Hippocampal formation (tissue), 2 donors: Measurements from ENCODE around the gene AP1S3.
A peak's percentile ranks its signal among the peaks of the same experiment; 100 is the strongest.
"Not testable (repeated sequence)": the region's sequence is repeated elsewhere in the genome, so short reads cannot be mapped to it uniquely, and the experiment has no call there.

Experiments
- DNase-seq, 2 donors: peaks; one replicate each; lab custom pipeline; 2025; lab: John Stamatoyannopoulos, UW

Gene AP1S3

DNA sequence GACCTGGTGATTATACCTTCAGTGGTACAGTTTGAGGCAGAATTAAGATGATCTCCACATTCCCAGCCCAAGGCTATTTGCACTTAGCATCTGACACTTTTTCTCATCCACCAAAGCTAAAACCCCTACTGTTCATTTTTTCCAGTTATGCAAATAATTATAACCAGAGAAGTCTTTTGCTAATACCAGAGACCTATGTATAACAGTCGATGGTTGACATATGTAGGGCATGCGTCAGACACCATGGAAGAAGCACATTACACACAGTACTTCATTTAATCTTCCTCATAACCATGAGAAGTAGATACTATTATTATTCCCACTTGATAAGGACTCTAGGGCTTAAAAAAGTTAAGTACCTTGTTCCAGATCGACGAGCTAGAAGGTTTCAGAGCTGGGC lies 36.5 kb downstream of the AP1S3 start:
- no peak for DNase-seq

- DNase-seq = peak in 1 of 2 donors; percentile 59
Measured at GRCh38 chr2:223797811-223798721, 39.3 kb downstream of the AP1S3 start.

DNA sequence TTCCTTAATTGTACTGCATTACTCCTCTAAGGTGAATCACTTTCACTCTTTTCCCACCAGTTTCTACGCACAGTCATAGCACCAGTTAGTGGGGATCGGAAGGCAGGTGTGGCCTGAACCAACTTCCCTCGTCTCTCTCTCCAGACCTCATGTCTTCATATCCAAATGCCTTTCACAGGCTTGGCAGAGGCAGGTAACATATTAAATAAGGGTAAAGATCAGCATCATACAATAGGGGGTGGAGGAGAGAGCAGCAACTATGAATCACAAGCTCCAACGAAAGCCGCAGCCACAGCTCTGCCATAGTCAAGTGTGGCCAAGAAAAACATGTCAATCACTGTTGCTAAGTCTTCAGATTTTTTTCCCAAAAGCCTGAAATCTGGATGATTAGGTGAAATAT lies 40.3 kb downstream of the AP1S3 start:
- DNase-seq = no peak

DNA sequence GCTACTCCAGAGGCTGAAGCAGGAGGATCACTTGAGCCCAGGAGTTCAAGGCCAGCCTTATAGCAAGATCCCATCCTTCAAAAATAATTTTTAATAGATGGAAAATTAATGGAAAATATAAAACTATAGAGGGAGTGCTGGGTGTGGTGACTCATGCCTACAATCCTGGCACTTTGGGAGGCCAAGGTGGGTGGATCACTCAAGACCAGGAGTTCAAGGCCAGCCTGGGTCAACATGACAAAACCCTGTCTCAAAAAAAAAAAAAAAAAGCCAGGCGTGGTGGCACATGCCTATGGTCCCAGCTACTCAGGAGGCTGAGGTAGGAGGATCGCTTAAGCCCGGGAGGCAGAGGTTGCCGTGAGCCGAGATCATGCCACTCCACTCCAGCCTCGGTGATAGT lies 48.0 kb downstream of the AP1S3 start:
- DNase-seq = no peak

- no peak for DNase-seq
Measured at GRCh38 chr2:223788826-223789225, 48.6 kb downstream of the AP1S3 start.

DNA sequence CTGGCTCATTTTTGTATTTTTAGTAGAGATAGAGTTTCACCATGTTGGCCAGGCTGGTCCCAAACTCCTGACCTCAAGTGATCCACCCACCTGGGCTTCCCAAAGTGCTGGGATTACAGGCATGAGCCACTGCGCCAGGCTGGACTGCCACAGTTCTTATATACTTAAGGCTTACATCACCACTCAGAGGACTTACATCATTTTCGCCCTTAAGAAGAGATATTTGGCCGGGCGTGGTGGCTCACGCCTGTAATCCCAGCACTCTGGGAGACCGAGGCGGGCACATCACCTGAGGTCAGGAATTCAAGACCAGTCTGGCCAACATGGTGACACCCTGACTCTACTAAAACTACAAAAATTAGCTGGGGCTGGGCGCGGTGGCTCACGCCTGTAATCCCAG lies 49.3 kb downstream of the AP1S3 start:
- DNase-seq = not testable (repeated sequence)

DNA sequence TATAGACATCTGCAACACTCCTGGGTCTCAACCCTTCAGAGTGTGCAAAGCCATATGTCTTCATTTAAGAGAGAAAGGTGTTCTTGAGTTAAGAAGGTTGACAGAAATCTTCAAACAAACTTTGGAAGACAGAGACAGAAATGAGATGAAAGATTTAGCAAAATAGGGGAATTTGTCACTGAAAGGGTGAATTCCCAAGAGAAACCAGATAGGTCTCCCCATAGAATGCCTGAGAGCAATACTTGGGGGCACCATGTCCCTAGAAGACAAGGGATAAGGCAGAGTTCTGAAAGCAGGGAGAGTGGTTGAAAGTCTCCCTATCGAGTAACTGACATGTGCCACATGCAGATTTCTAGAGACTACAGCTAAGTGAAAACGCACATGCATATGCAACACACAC lies 50.0 kb downstream of the AP1S3 start:
- no peak for DNase-seq

- DNase-seq = no peak
Measured at GRCh38 chr2:223786943-223787342, 50.4 kb downstream of the AP1S3 start.

DNA sequence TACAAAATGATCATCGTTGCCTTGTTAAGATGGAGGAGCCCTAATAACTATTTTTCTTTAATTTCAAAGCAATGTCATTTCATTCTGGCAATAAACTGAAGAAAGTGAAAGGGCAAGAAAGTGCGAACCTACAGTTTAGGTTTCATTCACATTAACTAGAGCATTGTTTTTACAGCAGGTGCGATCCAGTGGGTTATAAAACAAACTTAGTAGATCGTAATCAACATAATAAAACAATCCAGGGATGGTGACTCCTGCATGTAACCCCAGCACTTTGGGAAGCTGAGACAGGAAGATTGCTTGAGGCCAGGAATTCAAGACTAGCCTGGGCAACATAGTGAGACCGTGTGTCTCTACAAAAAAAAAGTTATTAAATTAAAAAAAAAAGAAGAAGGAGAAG lies 51.1 kb downstream of the AP1S3 start:
- DNase-seq = no peak

DNA sequence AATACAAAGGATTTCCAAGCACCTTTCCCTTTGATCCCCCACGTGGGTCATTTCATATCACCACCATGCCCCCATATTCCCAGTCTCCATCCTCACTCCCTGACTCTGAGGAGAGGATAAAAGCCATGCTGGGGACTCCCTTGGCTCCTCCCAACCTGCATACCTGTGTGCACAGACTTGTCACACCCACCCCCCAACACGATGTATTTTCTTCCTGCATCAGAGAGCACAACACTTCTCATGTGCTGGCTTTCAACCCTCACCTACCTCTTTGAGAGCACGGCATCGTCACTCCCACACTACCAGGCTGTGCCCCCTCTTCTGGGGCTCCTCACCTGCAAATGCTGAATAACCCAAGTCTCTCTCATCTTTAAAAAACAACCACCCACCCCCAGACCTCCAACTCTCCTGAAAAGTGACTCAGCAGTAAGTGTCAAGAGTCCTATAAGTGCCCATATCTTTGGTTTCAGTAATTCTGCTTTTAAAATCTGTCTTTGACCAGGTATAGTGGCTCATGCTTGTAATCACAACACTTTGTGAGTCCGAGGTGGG lies 53.1 kb downstream of the AP1S3 start:
- no peak for DNase-seq

DNA sequence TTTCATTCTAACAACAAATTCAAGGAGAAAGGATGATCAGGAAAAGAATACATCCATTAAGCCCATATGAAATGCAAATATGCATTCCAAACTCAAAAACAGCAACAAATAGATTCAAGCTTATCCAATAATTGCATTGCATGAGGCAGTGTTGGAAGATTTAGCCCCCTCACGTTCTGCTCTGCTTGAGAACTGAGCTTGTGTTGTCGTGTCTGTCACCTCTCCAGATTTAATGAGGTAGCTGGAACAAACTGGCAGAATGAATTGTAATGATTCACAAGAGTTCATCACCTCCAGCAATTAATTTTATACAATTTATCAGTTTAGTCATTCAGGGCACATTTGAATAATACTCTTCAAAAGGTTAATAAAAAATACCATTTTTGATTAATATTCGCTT lies 54.8 kb downstream of the AP1S3 start:
- no peak for DNase-seq

- DNase-seq = no peak
Measured at GRCh38 chr2:223781560-223781959, 55.8 kb downstream of the AP1S3 start.

GRCh38 chr2:223779877-223780276 lies 57.5 kb downstream of the AP1S3 start:
- no peak for DNase-seq

GRCh38 chr2:223774193-223774592 lies 63.2 kb downstream of the AP1S3 start:
- no peak for DNase-seq

DNA sequence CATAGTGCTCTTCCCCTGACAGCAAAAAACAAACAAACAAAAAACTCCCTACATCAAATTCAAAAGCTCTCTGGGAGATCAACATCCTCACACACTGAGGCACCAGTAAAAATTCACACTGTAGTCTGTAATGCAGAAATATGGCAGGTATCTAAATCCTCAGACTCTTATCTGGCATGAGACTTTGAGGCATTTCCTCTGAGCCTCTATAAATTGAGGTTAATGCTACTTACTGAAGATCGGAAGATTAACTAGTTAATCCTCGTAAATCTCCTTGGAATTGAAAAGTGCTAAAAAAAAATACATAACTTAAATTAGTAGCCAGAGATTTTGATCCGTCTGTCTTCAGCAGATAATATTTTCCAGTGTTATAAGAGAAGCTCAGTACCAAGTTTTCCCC lies 65.0 kb downstream of the AP1S3 start:
- no peak for DNase-seq

DNA sequence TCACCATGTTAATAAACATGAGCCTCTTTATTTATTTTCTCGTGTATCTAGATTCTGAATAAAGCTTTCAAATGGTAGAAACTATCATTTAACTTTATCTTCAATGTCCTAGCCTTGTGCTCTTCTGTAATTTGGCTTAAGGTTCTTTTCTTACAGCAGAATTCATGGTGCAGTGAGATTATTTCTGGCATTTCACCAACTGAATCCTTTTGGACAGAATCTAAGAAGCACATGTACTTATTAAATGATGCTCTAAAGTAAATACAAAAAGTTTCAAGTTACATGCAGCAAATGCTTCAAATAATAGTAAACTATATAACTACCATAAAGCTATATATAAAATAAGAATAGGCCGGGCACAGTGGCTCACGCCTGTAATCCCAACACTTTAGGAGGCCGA lies 65.9 kb downstream of the AP1S3 start:
- DNase-seq = no peak

DNA sequence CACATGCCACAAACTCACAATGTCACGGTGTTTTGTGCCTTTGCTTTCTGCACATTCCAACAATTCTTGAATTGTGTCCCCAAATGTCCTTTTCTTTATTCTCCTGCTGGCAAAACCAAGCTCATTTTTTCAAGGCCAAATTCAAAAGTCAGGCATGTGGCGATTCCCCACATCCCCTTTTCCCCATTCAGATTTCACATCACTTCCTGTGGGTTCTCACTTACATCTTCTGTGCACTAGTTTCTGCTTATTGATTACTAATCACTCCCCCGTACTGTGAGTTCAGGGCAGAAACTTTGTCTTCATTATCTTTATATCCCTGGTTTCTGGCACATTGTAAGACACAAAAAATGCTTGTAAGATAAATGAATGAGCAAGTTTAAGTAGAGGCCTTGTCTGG lies 69.2 kb downstream of the AP1S3 start:
- DNase-seq = no peak

GRCh38 chr2:223767341-223767740 lies 70.0 kb downstream of the AP1S3 start:
- no peak for DNase-seq

DNA sequence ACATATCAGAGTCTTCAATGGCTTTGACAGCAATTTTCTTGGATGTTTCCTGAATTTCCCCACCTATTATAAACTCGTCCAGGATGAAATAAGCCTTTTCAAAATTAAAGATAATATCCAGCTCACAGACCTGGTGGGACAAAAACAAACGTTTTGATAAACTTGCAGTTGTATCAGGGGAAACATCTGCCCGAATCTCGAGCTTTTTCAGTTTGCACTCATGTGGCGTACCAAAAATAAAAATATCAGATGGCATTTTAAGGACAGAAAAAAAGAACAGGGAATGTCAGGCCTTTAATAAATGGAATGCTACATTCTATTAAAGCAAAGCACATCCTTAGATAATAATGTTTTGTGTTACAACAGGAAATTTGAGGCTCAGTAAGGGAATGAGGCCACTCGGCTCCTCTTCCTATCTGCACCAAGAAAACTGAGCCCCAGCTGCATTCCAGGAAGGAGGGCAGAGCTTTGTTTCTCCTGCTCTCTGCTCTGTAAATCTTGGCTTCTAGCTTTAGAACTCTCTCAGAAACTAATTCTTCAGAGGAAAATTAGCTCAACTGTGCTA lies 72.1 kb downstream of the AP1S3 start:
- DNase-seq = no peak

- DNase-seq = no peak
Measured at GRCh38 chr2:223764796-223765195, 72.6 kb downstream of the AP1S3 start.

DNA sequence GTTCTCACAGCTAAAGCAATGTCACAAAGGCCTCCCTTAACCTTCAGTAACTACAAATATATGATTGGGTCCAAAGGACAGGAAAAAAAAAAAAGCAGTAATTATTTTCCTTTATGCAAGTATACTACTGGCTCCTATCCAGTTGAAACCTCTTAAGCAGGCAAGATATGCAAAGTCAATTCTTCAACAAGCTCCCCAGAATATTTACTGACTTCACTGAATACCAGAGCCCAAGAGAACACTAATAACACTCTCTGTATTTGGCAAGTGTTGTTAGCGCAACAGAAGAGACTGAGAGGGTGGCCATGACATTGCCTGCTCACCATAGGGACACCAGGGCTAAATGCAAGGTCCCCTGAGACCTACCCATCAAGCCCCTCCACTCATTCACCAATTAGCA lies 74.5 kb downstream of the AP1S3 start:
- DNase-seq = no peak

DNA sequence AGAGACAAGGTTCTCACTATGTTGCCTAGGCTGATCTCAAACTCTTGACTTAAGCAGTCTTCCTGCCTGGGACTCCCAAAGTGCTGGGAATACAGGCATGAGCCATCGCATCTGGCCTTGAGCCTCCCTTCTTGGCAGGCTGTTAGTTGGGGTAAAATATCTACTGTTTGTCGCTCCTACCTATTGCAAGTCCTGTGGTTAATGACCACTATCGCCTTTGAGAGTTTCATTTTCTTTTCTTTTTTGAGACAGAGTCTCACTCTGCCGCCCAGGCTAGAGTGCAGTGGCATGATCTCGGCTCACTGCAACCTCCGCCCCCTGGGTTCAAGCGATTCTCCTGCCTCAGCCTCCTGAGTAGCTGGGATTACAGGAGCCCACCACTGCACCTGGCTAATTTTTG lies 75.6 kb downstream of the AP1S3 start:
- not testable (repeated sequence) for DNase-seq

DNA sequence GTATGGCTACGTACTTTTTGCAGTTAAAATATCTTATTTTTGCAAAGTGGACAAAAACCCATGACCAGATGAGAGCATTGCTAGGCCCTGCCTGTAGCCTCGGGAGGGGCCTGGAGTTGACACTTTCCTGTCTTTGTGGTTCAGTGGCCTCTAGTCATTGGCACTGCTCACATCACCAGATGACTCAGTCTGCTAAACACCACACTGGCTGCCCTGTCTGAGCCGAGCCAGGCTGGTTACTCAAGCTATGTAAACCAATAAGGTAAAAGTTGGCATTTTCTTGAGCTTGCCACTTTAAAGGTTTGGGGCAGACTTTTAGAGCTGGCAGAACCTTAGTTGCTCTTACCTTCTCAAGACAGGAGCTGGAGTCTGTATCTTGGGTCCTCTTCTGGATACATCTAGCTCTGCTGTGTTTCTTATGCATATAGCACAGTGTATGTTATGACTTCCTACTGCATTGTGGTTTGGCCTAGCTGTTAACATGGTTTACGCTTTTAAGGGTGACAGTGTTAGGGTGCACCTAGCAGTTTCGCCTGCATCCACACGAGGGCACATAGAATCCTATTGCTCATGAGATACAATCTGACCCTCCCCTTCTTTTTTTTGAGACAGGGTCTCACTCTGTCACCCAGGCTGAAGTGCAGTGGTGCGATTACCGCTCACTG lies 76.4 kb downstream of the AP1S3 start:
- no peak for DNase-seq
